OCI-M2 (cell line): ENCODE data around the gene MEA1.

Experiments
- DNase-seq: peaks from one replicate; lab custom pipeline; 2025; ENCODE audit not compliant: unreplicated experiment; lab: John Stamatoyannopoulos, UW

The MEA1 gene

GRCh38 chr6:42978487-42978838 lies 35.3 kb downstream of the MEA1 start:
- no peak for DNase-seq

GRCh38 chr6:42974919-42975505 lies 38.7 kb downstream of the MEA1 start:
- DNase-seq: no peak

- no peak for DNase-seq
Observed at GRCh38 chr6:42973926-42974325, 39.8 kb downstream of the MEA1 start.

GRCh38 chr6:42971746-42972327 lies 41.9 kb downstream of the MEA1 start:
- DNase-seq: no peak

GRCh38 chr6:42970871-42971612 lies 42.7 kb downstream of the MEA1 start:
- DNase-seq: no peak

- no peak for DNase-seq
Observed at GRCh38 chr6:42969934-42970333, 43.8 kb downstream of the MEA1 start.

GRCh38 chr6:42969431-42969830 lies 44.3 kb downstream of the MEA1 start:
- DNase-seq: no peak

- DNase-seq: no peak
Observed at GRCh38 chr6:42968783-42969182, 45.0 kb downstream of the MEA1 start.

- DNase-seq: no peak
Observed at GRCh38 chr6:42968126-42968701, 45.5 kb downstream of the MEA1 start.

- DNase-seq: no peak
Observed at GRCh38 chr6:42967228-42967627, 46.5 kb downstream of the MEA1 start.

GRCh38 chr6:42966571-42966970 lies 47.2 kb downstream of the MEA1 start:
- DNase-seq: no peak

- peak; percentile 35 for DNase-seq
Observed at GRCh38 chr6:42963855-42964605, 49.7 kb downstream of the MEA1 start.

- DNase-seq: no peak
Observed at GRCh38 chr6:42963179-42963854, 50.4 kb downstream of the MEA1 start.

GRCh38 chr6:42962502-42963178 lies 51.1 kb downstream of the MEA1 start:
- no peak for DNase-seq

GRCh38 chr6:42962096-42962495 lies 51.6 kb downstream of the MEA1 start:
- no peak for DNase-seq
